ENCODE measurements around the gene ZNF701. TPM values are rescaled to one million over a fixed set of nuclear protein-coding genes. Genes with fewer than 3 reads are reported as not detected.
"Not testable (repeated sequence)": the region's sequence is repeated elsewhere in the genome, so short reads cannot be mapped to it uniquely, and the experiment has no call there.

The ZNF701 gene
- total RNA-seq, 1 donor from 2014 or later = 22.8 TPM

- Mint-ChIP-seq H3K4me3 (ENCODE audit: unreplicated experiment) (no peak overlapping the region), H3K27me3 (ENCODE audit: unreplicated experiment) (no peaks in the 10 kb centered on the region), H3K4me1 (ENCODE audit: low read depth, unreplicated experiment) (no peaks in the 10 kb centered on the region), H3K36me3 (ENCODE audit: unreplicated experiment) (peaks cover 22% of the 10 kb centered on the region), H3K27ac (ENCODE audit: unreplicated experiment) (no peak overlapping the region), H3K9me3 (ENCODE audit: unreplicated experiment) (no peaks in the 10 kb centered on the region)
- DNase-seq = no peak
- TF ChIP-seq CTCF (IDR thresholded peaks at IDR 0.05; ENCODE audit: partially characterized antibody, unreplicated experiment) = no peak
Measured at GRCh38 chr19:52621376-52621775, 51.3 kb downstream of the ZNF701 start.

- H3K4me3 Mint-ChIP-seq (ENCODE audit: unreplicated experiment) = no peak overlapping the region
- no peak overlapping the region for H3K27ac Mint-ChIP-seq (ENCODE audit: unreplicated experiment)
- no peaks in the 10 kb centered on the region for H3K4me1 Mint-ChIP-seq (ENCODE audit: low read depth, unreplicated experiment)
- peaks cover 15% of the 10 kb centered on the region for H3K36me3 Mint-ChIP-seq (ENCODE audit: unreplicated experiment)
- H3K9me3 Mint-ChIP-seq (ENCODE audit: unreplicated experiment) = no peaks in the 10 kb centered on the region
- no peak for DNase-seq
- no peak for TF ChIP-seq CTCF (IDR thresholded peaks at IDR 0.05; ENCODE audit: partially characterized antibody, unreplicated experiment)
- no peaks in the 10 kb centered on the region for H3K27me3 Mint-ChIP-seq (ENCODE audit: unreplicated experiment)
Measured at GRCh38 chr19:52622261-52622660, 52.2 kb downstream of the ZNF701 start.

GRCh38 chr19:52626915-52627314, 56.8 kb downstream of the ZNF701 start:
- Mint-ChIP-seq H3K27ac (ENCODE audit: unreplicated experiment) (no peak overlapping the region), H3K4me3 (ENCODE audit: unreplicated experiment) (no peak overlapping the region), H3K36me3 (ENCODE audit: unreplicated experiment) (peaks cover 29% of the 10 kb centered on the region), H3K9me3 (ENCODE audit: unreplicated experiment) (peaks cover 2% of the 10 kb centered on the region), H3K27me3 (ENCODE audit: unreplicated experiment) (peaks cover 2% of the 10 kb centered on the region), H3K4me1 (ENCODE audit: low read depth, unreplicated experiment) (no peaks in the 10 kb centered on the region)
- no peak for DNase-seq
- TF ChIP-seq CTCF (IDR thresholded peaks at IDR 0.05; ENCODE audit: partially characterized antibody, unreplicated experiment) = no peak

- H3K27me3 Mint-ChIP-seq (ENCODE audit: unreplicated experiment); H3K4me1 Mint-ChIP-seq (ENCODE audit: low read depth, unreplicated experiment); H3K27ac Mint-ChIP-seq (ENCODE audit: unreplicated experiment); DNase-seq; H3K9me3 Mint-ChIP-seq (ENCODE audit: unreplicated experiment); H3K4me3 Mint-ChIP-seq (ENCODE audit: unreplicated experiment): not testable (repeated sequence)
- H3K36me3 Mint-ChIP-seq (ENCODE audit: unreplicated experiment) = peaks cover 29% of the 10 kb centered on the region
Measured at GRCh38 chr19:52627441-52627840, 57.4 kb downstream of the ZNF701 start.

- Mint-ChIP-seq H3K4me3 (ENCODE audit: unreplicated experiment) (no peak overlapping the region), H3K9me3 (ENCODE audit: unreplicated experiment) (peaks cover 6% of the 10 kb centered on the region), H3K27ac (ENCODE audit: unreplicated experiment) (no peak overlapping the region), H3K36me3 (ENCODE audit: unreplicated experiment) (peaks cover 13% of the 10 kb centered on the region), H3K4me1 (ENCODE audit: low read depth, unreplicated experiment) (peaks cover 4% of the 10 kb centered on the region), H3K27me3 (ENCODE audit: unreplicated experiment) (peaks cover 6% of the 10 kb centered on the region)
- DNase-seq = no peak
- TF ChIP-seq CTCF (IDR thresholded peaks at IDR 0.05; ENCODE audit: partially characterized antibody, unreplicated experiment) = no peak
Measured at GRCh38 chr19:52635786-52636570, 65.9 kb downstream of the ZNF701 start.

Other genes with a start within 250 kb of the ZNF701 start
- gene ZNF610, start 234.0 kb upstream of the ZNF701 start, total RNA-seq (ENCODE audit: unreplicated experiment) = 11.6 TPM
- gene ZNF880, start 200.4 kb upstream of the ZNF701 start, total RNA-seq (ENCODE audit: unreplicated experiment) = 24.5 TPM
- 48.7 TPM for gene ZNF528, start 172.4 kb upstream of the ZNF701 start, total RNA-seq (ENCODE audit: unreplicated experiment)
- gene ZNF534, start 141.1 kb upstream of the ZNF701 start, total RNA-seq (ENCODE audit: unreplicated experiment) = not detected
- gene ZNF578, start 116.7 kb upstream of the ZNF701 start, total RNA-seq (ENCODE audit: unreplicated experiment) = 4.1 TPM
- gene ZNF808, start 42.6 kb upstream of the ZNF701 start, total RNA-seq (ENCODE audit: unreplicated experiment) = 32.6 TPM
- gene ZNF83, start 68.1 kb downstream of the ZNF701 start, total RNA-seq (ENCODE audit: unreplicated experiment) = 62.3 TPM
- gene ZNF611, start 164.8 kb downstream of the ZNF701 start, total RNA-seq (ENCODE audit: unreplicated experiment) = 36.2 TPM
- 13.2 TPM for gene ZNF600, start 216.5 kb downstream of the ZNF701 start, total RNA-seq (ENCODE audit: unreplicated experiment)

All from glutamatergic neuron (in vitro differentiated cells).